Psoas muscle (tissue), 8 donors: Measurements from ENCODE around the gene ANKRD55. TPM values are rescaled to one million over a fixed set of nuclear protein-coding genes. Genes with fewer than 3 reads are reported as not detected.

ENCODE experiments used
- ATAC-seq, 4 donors: fragments of 200-7000 bp; cut with Tn5 transposase; one replicate each; pipeline ENCODE4 v1.9.1; 2020; ENCODE audit warnings: moderate library complexity in 3 of 4, mild to moderate bottlenecking in 2 of 4
- DNase-seq, 2 donors: peaks; one replicate each; pipeline ENCODE4 v3.0.0-alpha.2; 2020
- H3K27ac ChIP-seq: fragments of 200-600 bp; one replicate; pipeline ENCODE4 v1.8.0; 2022
- H3K27me3 ChIP-seq, 3 donors: fragments of 200-600 bp in 1 of 3; one replicate each; pipeline versions ENCODE4 v1.6.1 to v1.8.0; 2013 to 2022; ENCODE audit warnings: low read length in 2 of 3, mild to moderate bottlenecking in 2 of 3, moderate library complexity in 1 of 3; ENCODE audit not compliant: insufficient read depth in 3 of 3
- H3K36me3 ChIP-seq, 2 donors: fragments of 200-600 bp in 1 of 2; one replicate each; pipeline versions ENCODE4 v1.6.1 to v1.8.0; 2013 to 2022; ENCODE audit warnings: low read depth in 1 of 2, mild to moderate bottlenecking in 1 of 2, moderate library complexity in 1 of 2; ENCODE audit not compliant: insufficient read depth in 1 of 2
- H3K4me1 ChIP-seq: fragments of 200-600 bp; one replicate; pipeline ENCODE4 v1.8.0; 2022
- H3K4me3 ChIP-seq: fragments of 200-600 bp; one replicate; pipeline ENCODE4 v1.8.0; 2022; ENCODE audit warnings: mild to moderate bottlenecking
- H3K9me3 ChIP-seq: fragments of 200-600 bp; one replicate; pipeline ENCODE4 v1.8.0; 2022
- WGBS, 3 donors: extraction: QIAGEN DNeasy Blood & Tissue Kit; methylation state at CpG; one replicate each; pipeline versions ENCODE4 v1.1.6 to v1.1.7; 2013; 5-methylcytosine and 5-hydroxymethylcytosine counted together
- intact Hi-C, 2 donors: fragments of 100-400 bp; cut with DNase I; formaldehyde crosslinking; loops; one replicate each; pipeline versions ENCODE4 v1.11.0 to v1.14.2; 2022
- polyA plus RNA-seq, 3 donors: library from polyadenylated mRNA; stranded (reverse); fragments of 200-250 nt; gene quantifications; one replicate each; pipeline ENCODE4 v1.2.3, GENCODE V29; 2013
- total RNA-seq, 4 donors: library from RNA; stranded (reverse); fragmentation: NEBNext Ultra II Directional in 2 of 4; extraction: Animal tissue kit (Norgen Biotek cat#: 25700) in 2 of 4; gene quantifications; one replicate each; pipeline versions ENCODE4 v1.2.1 to v1.2.4, GENCODE V29; 2021 to 2023
- TF ChIP-seq, protein P1 (sequence below): fragments of 200-600 bp; IDR thresholded peaks from one replicate; pipeline ENCODE4 v1.8.0; 2022; ENCODE audit warnings: antibody characterized with exemption
- donor health status: healthy with polysubstance abuse.
- donor health status: DM: no; HTN: no; CAD: no; lungs with moderate emphysema.
- donor health status: Bipolar disorder and iron deficiency.
- donor health status: healthy.
- donor health status: DM: yes; HTN: yes; CAD: no.
- donor health status: DM: no; HTN: no; CAD: no.
- donor health status: DM: no; HTN: no; CAD: no.
- donor health status: DM: yes; HTN: yes; CAD: no.

ANKRD55 gene
- total and polyA plus RNA-seq, 7 donors, result 0.01 to 0.04 TPM; not detected in 5

DNA sequence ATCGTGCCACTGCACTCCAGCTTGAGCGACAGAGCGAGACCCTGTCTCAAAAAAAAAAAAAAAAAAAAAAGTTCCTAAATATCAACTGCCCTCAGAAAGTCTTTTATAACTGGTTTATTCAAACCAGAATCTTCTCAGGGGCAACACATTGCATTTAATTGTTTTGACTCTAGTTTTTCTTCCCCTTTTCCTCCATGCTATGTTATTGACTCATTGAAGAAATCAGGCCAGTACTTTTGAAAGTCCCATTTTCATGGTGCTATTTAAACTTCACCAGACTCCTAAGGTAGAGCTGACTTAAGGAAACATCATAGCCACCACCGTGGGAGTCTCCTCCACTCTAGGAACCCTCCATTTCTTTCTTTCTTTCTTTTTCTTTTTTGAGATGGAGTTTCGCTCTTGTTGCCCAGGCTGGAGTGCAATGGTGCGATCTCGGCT is 155.3 kb downstream of the ANKRD55 start:
- no peak for ATAC-seq
- intact Hi-C loops, result no loop called here
- Histone ChIP-seq H3K4me1 (no peaks in the 10 kb centered on the region), H3K36me3 (no peaks in the 10 kb centered on the region), H3K27ac (no peak overlapping the region), H3K9me3 (no peaks in the 10 kb centered on the region), H3K4me3 (no peak overlapping the region), H3K27me3 (no peaks in the 10 kb centered on the region)
- WGBS, 3 donors, result 89 to 98% (median 89%) methylated on average over 7 of the region's 7 CpGs
- DNase-seq, result no peak
- TF ChIP-seq, protein P1, sequence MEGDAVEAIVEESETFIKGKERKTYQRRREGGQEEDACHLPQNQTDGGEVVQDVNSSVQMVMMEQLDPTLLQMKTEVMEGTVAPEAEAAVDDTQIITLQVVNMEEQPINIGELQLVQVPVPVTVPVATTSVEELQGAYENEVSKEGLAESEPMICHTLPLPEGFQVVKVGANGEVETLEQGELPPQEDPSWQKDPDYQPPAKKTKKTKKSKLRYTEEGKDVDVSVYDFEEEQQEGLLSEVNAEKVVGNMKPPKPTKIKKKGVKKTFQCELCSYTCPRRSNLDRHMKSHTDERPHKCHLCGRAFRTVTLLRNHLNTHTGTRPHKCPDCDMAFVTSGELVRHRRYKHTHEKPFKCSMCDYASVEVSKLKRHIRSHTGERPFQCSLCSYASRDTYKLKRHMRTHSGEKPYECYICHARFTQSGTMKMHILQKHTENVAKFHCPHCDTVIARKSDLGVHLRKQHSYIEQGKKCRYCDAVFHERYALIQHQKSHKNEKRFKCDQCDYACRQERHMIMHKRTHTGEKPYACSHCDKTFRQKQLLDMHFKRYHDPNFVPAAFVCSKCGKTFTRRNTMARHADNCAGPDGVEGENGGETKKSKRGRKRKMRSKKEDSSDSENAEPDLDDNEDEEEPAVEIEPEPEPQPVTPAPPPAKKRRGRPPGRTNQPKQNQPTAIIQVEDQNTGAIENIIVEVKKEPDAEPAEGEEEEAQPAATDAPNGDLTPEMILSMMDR, result no peak

DNA sequence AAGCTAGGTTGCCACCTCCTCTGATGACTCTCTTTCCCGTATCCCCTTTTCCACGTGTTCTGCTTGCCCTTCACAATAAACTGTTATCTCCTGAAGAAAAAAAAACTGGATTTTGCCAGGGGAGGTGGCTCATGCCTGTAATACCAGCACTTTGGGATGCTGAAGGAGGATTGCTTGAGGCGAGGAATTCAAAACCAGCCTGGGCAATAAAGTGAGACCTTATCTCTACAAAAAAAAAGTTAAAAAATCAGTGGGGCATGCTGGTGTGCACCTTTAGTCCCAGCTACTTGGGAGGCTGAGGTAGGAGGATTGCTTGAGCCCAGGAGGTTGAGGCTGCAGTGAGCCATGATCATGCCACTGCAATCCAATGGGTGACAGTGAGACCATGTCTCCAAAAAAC is 156.6 kb downstream of the ANKRD55 start:
- no peaks in the 10 kb centered on the region for H3K27me3 ChIP-seq
- intact Hi-C loops, result no loop called here
- H3K27ac ChIP-seq, result no peak overlapping the region
- peaks cover 3% of the 10 kb centered on the region for H3K4me1 ChIP-seq
- 82 to 91% (median 84%) methylated on average over 3 of the region's 3 CpGs for WGBS, 3 donors
- no peak overlapping the region for H3K4me3 ChIP-seq
- no peaks in the 10 kb centered on the region for H3K9me3 ChIP-seq
- DNase-seq, result no peak
- no peaks in the 10 kb centered on the region for H3K36me3 ChIP-seq
- no peak for ATAC-seq
- TF ChIP-seq, protein P1, result no peak

DNA sequence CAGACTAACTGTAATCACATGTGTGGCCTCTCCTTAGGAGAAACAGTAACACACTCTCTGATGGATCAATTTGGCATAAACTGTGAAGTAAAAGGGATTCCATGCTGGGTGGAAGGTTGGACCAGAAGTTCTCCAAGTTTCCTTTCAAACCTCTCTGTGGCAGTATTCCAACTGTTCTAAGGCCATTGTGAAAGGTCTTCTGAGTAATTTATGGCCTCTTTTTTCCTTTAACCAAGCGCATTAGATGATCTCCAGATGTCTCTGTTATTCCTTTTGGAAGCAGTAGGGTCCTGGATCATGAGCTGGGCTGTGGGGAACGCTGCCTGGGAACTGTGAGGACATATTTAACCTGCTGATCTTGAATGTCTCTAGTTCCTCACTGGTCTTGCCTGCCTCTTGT is 157.8 kb downstream of the ANKRD55 start:
- TF ChIP-seq, protein P1, result no peak
- ATAC-seq (peak; percentile 40 to 75 (median 68)), DNase-seq (peak; percentile 60 to 73)
- H3K4me1 ChIP-seq, result peaks cover 6% of the 10 kb centered on the region
- WGBS, 3 donors, result 55 to 59% (median 56%) methylated on average over 2 of the region's 2 CpGs
- peak overlapping the region; percentile 50 for H3K27ac ChIP-seq
- H3K36me3 ChIP-seq, result no peaks in the 10 kb centered on the region
- no peak overlapping the region for H3K4me3 ChIP-seq
- H3K9me3 ChIP-seq, result no peaks in the 10 kb centered on the region
- no peaks in the 10 kb centered on the region for H3K27me3 ChIP-seq
- intact Hi-C loops, result no loop called here

DNA sequence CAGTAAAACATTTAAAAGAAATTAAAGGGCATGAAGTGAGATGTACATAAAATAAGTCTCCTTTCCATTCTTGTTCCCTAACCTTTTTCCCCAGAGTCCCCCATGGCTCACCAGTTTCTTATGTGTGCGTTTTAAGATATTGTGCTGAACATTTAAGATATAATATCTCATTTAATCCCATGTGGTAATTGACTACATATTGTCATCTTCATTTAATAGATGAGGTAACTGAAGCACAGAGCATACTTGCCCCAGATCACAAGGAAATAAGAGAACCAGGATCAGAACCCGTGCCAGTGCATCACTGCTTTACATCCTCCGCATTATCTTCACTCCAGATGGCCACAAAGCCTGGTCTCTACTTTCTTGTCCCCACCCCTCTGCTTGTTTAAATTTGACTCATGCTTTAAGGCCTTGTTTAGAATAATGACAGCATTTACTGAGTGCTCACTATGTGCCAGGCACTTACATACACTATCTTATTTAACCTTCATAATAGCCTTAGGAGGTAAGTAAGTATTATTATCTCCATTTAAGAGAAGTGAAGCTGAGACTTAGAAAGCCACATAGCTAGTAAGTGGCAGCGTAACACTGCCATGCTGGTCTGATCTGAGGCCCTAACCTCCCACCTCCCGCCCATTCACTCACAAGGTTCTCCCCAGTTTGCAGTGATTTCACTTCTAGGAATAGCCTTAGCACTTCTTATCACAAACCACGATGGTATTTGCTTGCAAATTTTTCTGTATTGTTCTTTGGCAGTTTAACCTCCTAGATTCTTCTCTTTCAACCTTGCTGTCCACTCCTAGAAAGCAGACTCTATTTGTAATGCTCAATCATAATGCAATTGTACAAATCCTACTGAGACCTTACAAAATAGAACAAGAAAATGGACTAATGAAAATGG is 160.0 kb downstream of the ANKRD55 start:
- intact Hi-C loops, result no loop called here
- 91 to 93% (median 92%) methylated on average over 6 of the region's 6 CpGs for WGBS, 3 donors
- TF ChIP-seq, protein P1, result no peak

More for the DNA sequence above, 160.0 kb downstream of the ANKRD55 start:
- Histone ChIP-seq H3K4me3 (no peak overlapping the region), H3K4me1 (peaks cover 6% of the 10 kb centered on the region), H3K36me3 (no peaks in the 10 kb centered on the region), H3K27me3 (no peaks in the 10 kb centered on the region), H3K9me3 (no peaks in the 10 kb centered on the region), H3K27ac (no peak overlapping the region)
- no peak for ATAC-seq
- DNase-seq, result no peak
